Measurements from ENCODE around the gene FBN2. TPM values are rescaled to one million over a fixed set of nuclear protein-coding genes. Genes with fewer than 3 reads are reported as not detected.

The FBN2 gene
- total and polyA plus RNA-seq, 9 of the 15 experiments (the other 6 are each of a cell fraction or from before 2014, with no cell fraction given), result 0.01 to 0.09 TPM; not detected in 7

DNA sequence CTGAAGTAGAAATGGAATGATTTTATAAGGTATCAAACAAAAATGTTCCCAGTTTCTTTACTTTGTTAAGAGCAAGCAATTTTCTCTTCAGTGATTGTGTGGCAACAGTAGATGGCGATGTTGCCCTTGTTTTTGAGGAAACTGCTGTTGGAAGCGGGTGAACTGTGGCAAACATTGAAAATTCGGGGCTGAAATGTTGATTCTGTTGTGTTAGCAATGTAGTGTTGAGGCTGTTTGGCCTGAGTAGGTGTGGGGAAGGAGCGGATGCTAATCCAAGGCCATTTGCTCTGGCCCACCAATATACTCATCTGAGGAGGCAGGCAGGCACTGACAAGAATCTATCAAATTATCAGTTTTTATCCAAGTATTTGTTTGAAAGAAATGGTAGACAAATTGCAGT lies 324.7 kb downstream of the FBN2 start (continued):
- TF ChIP-seq ZNF592 (IDR thresholded peaks at IDR 0.05) (no peak), CEBPZ (IDR thresholded peaks at IDR 0.05; ENCODE audit: borderline replicate concordance, low read depth, low read length) (no peak), ARID3B (CRISPR knock-in tag; IDR thresholded peaks at IDR 0.05; ENCODE audit: borderline replicate concordance) (no peak), MAZ (CRISPR knock-in tag; conservative IDR thresholded peaks at IDR 0.05 in 1 of 2, IDR thresholded peaks at IDR 0.05 in 1 of 2) (0 out of 4 replicates have a peak, but pooled peaks of 1 of the 2 experiments have one; percentile 19), HEY1 (CRISPR knock-in tag; IDR thresholded peaks at IDR 0.05; ENCODE audit: borderline replicate concordance) (no peak)
- TF ChIP-seq, protein P1, sequence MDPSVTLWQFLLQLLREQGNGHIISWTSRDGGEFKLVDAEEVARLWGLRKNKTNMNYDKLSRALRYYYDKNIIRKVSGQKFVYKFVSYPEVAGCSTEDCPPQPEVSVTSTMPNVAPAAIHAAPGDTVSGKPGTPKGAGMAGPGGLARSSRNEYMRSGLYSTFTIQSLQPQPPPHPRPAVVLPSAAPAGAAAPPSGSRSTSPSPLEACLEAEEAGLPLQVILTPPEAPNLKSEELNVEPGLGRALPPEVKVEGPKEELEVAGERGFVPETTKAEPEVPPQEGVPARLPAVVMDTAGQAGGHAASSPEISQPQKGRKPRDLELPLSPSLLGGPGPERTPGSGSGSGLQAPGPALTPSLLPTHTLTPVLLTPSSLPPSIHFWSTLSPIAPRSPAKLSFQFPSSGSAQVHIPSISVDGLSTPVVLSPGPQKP (CRISPR knock-in tag; IDR thresholded peaks at IDR 0.05), result no peak
- TF ChIP-seq, protein P2, sequence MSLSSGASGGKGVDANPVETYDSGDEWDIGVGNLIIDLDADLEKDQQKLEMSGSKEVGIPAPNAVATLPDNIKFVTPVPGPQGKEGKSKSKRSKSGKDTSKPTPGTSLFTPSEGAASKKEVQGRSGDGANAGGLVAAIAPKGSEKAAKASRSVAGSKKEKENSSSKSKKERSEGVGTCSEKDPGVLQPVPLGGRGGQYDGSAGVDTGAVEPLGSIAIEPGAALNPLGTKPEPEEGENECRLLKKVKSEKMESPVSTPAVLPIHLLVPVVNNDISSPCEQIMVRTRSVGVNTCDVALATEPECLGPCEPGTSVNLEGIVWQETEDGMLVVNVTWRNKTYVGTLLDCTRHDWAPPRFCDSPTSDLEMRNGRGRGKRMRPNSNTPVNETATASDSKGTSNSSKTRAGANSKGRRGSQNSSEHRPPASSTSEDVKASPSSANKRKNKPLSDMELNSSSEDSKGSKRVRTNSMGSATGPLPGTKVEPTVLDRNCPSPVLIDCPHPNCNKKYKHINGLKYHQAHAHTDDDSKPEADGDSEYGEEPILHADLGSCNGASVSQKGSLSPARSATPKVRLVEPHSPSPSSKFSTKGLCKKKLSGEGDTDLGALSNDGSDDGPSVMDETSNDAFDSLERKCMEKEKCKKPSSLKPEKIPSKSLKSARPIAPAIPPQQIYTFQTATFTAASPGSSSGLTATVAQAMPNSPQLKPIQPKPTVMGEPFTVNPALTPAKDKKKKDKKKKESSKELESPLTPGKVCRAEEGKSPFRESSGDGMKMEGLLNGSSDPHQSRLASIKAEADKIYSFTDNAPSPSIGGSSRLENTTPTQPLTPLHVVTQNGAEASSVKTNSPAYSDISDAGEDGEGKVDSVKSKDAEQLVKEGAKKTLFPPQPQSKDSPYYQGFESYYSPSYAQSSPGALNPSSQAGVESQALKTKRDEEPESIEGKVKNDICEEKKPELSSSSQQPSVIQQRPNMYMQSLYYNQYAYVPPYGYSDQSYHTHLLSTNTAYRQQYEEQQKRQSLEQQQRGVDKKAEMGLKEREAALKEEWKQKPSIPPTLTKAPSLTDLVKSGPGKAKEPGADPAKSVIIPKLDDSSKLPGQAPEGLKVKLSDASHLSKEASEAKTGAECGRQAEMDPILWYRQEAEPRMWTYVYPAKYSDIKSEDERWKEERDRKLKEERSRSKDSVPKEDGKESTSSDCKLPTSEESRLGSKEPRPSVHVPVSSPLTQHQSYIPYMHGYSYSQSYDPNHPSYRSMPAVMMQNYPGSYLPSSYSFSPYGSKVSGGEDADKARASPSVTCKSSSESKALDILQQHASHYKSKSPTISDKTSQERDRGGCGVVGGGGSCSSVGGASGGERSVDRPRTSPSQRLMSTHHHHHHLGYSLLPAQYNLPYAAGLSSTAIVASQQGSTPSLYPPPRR (CRISPR knock-in tag; IDR thresholded peaks at IDR 0.05; ENCODE audit: borderline replicate concordance), result no peak
- TF ChIP-seq, protein P3, sequence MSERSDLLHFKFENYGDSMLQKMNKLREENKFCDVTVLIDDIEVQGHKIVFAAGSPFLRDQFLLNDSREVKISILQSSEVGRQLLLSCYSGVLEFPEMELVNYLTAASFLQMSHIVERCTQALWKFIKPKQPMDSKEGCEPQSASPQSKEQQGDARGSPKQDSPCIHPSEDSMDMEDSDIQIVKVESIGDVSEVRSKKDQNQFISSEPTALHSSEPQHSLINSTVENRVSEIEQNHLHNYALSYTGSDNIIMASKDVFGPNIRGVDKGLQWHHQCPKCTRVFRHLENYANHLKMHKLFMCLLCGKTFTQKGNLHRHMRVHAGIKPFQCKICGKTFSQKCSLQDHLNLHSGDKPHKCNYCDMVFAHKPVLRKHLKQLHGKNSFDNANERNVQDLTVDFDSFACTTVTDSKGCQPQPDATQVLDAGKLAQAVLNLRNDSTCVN (CRISPR knock-in tag; IDR thresholded peaks at IDR 0.05), result no peak
